ENCODE measurements around the gene RAB43. TPM values are rescaled to one million over a fixed set of nuclear protein-coding genes. Genes with fewer than 3 reads are reported as not detected.
"Not testable (repeated sequence)": the region's sequence is repeated elsewhere in the genome, so short reads cannot be mapped to it uniquely, and the experiment has no call there.

Gene RAB43
- total RNA-seq, 4 donors from 2014 or later = 4.8 to 13.2 (median 8.6) TPM

GRCh38 chr3:129114455-129114854 lies 7.1 kb downstream of the RAB43 start:
- WGBS, 2 donors = 84 to 85% methylated on average over 6 of the region's 6 CpGs
- peaks cover 0 to 31% (median 10%) of the 10 kb centered on the region in 4 donors for H3K4me1 ChIP-seq
- no peaks in the 10 kb centered on the region for H3K27me3 ChIP-seq
- TF ChIP-seq CTCF (IDR thresholded peaks at IDR 0.05) (no peak), POLR2A (IDR thresholded peaks at IDR 0.05) (no peak), EP300 (IDR thresholded peaks at IDR 0.05) (no peak)
- no peak overlapping the region for H3K27ac ChIP-seq
- peaks cover 0 to 33% (median 0%) of the 10 kb centered on the region in 3 donors for H3K36me3 ChIP-seq
- DNase-seq (ENCODE audit: low spot score in 2 of 2) = no peak
- H3K9me3 ChIP-seq = no peaks in the 10 kb centered on the region
- H3K4me3 ChIP-seq = no peak overlapping the region

DNA sequence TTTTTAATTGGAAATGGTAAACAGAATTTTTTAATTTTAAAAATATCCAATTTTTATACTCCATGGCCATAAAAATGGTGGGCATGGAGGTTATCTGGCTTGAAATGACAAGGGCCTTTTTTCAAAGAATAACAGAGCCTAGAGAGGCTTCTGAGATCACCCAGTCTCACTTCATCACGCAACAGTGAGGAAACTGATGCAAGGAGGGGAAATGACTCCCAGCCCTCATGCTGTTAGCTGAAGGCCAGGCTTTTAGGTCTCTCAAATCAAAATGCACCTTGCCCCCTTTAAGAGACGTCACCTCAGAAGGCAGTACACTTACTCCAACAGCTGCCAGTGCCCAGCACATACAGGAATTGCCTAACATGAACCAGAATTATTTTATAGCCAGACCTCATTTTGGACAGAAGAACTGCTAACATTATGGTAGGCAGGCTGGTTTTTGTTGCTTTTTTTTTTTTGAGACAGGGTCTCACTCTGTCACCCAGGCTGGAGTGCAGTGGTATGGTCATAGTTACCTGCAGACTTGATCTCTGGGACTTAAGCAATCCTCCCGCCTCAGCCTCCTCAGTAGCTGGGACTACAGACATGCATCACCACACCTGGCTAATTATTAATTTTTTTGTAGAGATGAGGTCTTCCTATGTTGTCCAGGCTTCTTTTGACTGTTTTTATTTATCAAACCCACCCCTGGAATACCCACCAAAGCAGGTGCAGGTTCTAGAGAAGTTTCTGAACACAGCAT lies 9.1 kb downstream of the RAB43 start:
- 86% methylated on average over 3 of the region's 3 CpGs for WGBS, 2 donors
- Histone ChIP-seq H3K4me3 (no peak overlapping the region), H3K36me3 (peaks cover 0 to 45% (median 0%) of the 10 kb centered on the region in 3 donors)

DNA sequence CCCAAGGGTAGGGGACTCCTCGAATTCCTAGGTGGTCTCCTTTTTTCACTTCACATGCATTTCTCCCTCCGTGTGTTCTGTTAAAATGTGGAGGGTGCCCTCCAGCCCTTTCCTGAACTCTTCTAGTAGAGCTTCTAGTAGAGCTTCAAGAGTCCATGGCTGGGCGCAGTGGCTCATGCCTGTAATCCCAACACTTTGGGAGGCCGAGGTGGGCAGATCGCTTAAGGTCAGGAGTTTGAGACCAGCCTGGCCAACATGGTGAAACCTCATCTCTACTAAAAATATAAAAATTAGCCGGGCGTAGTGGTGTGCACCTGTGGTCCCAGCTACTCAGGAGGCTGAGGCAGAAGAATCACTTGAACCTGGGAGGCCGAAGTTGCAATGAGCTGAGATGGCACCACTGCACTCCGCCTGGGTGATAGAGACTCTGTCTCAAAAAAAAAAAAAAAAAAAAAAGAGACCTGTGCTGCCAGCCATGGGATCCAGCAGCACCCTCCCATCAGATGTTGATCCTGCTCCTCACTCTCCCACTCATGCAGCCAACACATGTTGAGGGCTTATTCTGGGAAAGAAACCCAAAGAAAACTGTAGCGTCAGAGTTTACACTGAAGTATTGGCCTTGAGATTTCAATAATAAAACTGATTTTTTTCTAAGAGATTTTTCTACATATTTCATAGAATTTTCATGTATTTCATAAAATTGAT lies 10.4 kb downstream of the RAB43 start:
- H3K27ac ChIP-seq; H3K4me3 ChIP-seq; DNase-seq (ENCODE audit: low spot score in 2 of 2); H3K27me3 ChIP-seq; H3K9me3 ChIP-seq: not testable (repeated sequence)
- peaks cover 0 to 57% (median 0%) of the 10 kb centered on the region in 3 donors for H3K36me3 ChIP-seq
- 96 to 97% methylated on average over 10 of the region's 10 CpGs for WGBS, 2 donors
- peaks cover 0 to 14% (median 2%) of the 10 kb centered on the region in 4 donors for H3K4me1 ChIP-seq

More for the DNA sequence above, 9.1 kb downstream of the RAB43 start:
- no peak overlapping the region for H3K27ac ChIP-seq
- DNase-seq (ENCODE audit: low spot score in 2 of 2) = no peak
- TF ChIP-seq CTCF (IDR thresholded peaks at IDR 0.05) = no peak
- TF ChIP-seq POLR2A (IDR thresholded peaks at IDR 0.05) = no peak
- TF ChIP-seq EP300 (IDR thresholded peaks at IDR 0.05) = no peak
- no peaks in the 10 kb centered on the region for H3K27me3 ChIP-seq
- no peaks in the 10 kb centered on the region for H3K9me3 ChIP-seq
- peaks cover 0 to 18% (median 2%) of the 10 kb centered on the region in 4 donors for H3K4me1 ChIP-seq

DNA sequence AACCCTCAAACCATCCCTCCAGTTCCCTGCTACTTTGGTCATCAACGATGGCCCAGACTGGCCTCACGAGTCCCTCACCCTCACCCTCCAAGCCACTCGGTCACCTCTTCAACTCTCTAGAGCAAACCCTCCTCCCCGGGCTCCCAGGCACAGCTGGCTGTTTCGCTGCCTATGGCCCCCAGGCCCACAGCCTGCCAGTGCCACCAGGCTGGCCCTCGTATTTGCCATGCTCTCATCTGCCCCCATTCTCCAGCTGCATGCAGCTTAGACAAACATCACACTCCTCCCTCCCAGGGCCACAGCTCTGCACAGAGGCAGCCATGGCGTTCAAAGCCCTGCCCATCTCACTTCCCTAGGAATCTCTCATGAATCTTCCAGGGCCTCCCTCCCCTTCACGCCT lies 13.8 kb downstream of the RAB43 start:
- Histone ChIP-seq H3K27ac (no peak overlapping the region), H3K36me3 (peaks cover 0 to 44% (median 0%) of the 10 kb centered on the region in 3 donors), H3K9me3 (no peaks in the 10 kb centered on the region), H3K27me3 (no peaks in the 10 kb centered on the region), H3K4me3 (no peak overlapping the region), H3K4me1 (peaks cover 0 to 12% (median 0%) of the 10 kb centered on the region in 4 donors)
- TF ChIP-seq EP300 (IDR thresholded peaks at IDR 0.05) (no peak), CTCF (IDR thresholded peaks at IDR 0.05) (no peak), POLR2A (IDR thresholded peaks at IDR 0.05) (no peak)
- no peak for DNase-seq (ENCODE audit: low spot score in 2 of 2)
- 81 to 87% methylated on average over 8 of the region's 8 CpGs for WGBS, 2 donors

GRCh38 chr3:129106866-129107565 lies 14.6 kb downstream of the RAB43 start:
- WGBS, 2 donors = 79 to 81% methylated on average over 19 of the region's 19 CpGs
- no peak for DNase-seq (ENCODE audit: low spot score in 2 of 2)
- no peak for TF ChIP-seq POLR2A (IDR thresholded peaks at IDR 0.05)
- no peak for TF ChIP-seq CTCF (IDR thresholded peaks at IDR 0.05)
- TF ChIP-seq EP300 (IDR thresholded peaks at IDR 0.05) = no peak
- no peaks in the 10 kb centered on the region for H3K27me3 ChIP-seq
- no peak overlapping the region for H3K27ac ChIP-seq
- H3K4me3 ChIP-seq = no peak overlapping the region
- H3K4me1 ChIP-seq = peaks cover 0 to 12% (median 0%) of the 10 kb centered on the region in 4 donors
- H3K9me3 ChIP-seq = no peaks in the 10 kb centered on the region
- H3K36me3 ChIP-seq = peaks cover 0 to 45% (median 0%) of the 10 kb centered on the region in 3 donors
